ENCODE measurements around the gene TMEM31. TPM values are rescaled to one million over a fixed set of nuclear protein-coding genes. Genes with fewer than 3 reads are reported as not detected.

The TMEM31 gene
- total RNA-seq, 1 donor from 2014 or later = 0.74 TPM

DNA sequence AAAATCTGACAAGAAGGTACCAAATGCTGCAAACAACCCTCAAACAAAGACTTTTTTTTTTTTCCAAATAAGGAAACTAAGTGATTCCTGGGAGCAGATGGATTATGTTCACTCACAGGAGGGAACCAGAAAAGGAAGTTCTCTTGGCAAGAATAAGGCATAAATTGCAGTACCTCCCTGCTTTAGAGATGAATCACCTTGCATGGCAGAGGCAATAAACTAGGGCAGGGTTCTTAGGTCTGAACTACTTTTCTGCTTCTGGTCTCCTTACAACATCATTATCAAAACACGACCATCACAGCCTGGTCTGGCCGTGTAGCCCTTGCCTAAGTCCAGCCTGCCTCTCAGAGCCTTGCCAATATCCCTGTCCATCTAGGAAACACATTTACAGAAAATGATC, 6.3 kb downstream of the TMEM31 start:
- peaks cover 1% of the 10 kb centered on the region for H3K27me3 Mint-ChIP-seq (ENCODE audit: low read depth)

DNA sequence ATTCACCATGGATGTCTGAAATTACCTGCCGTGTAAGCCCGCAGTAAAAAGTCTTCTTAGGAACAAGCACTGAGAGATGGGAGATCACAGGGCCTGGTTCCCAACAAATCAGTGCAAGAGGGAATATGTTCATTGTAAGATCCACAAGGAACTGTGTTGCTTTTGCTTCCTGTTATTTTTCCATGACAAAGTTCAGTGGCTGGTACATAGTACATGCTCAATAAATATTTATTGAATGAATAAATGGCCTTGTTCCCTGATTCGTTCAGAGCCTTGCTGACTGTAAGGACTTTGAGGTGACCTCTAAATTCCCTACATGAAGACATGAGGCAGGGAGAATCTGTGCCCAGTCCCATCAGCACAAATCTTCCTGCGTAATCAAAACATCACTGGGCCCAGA, 7.4 kb downstream of the TMEM31 start:
- Mint-ChIP-seq H3K36me3 (no peaks in the 10 kb centered on the region), H3K27me3 (ENCODE audit: low read depth) (peaks cover 2% of the 10 kb centered on the region), H3K9me3 (peaks cover 4% of the 10 kb centered on the region), H3K27ac (no peak overlapping the region), H3K4me1 (no peaks in the 10 kb centered on the region), H3K4me3 (no peak overlapping the region)
- TF ChIP-seq, protein P1, sequence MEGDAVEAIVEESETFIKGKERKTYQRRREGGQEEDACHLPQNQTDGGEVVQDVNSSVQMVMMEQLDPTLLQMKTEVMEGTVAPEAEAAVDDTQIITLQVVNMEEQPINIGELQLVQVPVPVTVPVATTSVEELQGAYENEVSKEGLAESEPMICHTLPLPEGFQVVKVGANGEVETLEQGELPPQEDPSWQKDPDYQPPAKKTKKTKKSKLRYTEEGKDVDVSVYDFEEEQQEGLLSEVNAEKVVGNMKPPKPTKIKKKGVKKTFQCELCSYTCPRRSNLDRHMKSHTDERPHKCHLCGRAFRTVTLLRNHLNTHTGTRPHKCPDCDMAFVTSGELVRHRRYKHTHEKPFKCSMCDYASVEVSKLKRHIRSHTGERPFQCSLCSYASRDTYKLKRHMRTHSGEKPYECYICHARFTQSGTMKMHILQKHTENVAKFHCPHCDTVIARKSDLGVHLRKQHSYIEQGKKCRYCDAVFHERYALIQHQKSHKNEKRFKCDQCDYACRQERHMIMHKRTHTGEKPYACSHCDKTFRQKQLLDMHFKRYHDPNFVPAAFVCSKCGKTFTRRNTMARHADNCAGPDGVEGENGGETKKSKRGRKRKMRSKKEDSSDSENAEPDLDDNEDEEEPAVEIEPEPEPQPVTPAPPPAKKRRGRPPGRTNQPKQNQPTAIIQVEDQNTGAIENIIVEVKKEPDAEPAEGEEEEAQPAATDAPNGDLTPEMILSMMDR (IDR thresholded peaks at IDR 0.05; ENCODE audit: unreplicated experiment) = no peak
- no peak for DNase-seq (ENCODE audit: low spot score in 2 of 2, unreplicated experiment in 2 of 2)

More for the DNA sequence above, 6.3 kb downstream of the TMEM31 start:
- TF ChIP-seq, protein P1 (IDR thresholded peaks at IDR 0.05; ENCODE audit: unreplicated experiment) = no peak
- Mint-ChIP-seq H3K36me3 (no peaks in the 10 kb centered on the region), H3K4me3 (no peak overlapping the region), H3K27ac (no peak overlapping the region), H3K9me3 (peaks cover 4% of the 10 kb centered on the region), H3K4me1 (no peaks in the 10 kb centered on the region)
- DNase-seq (ENCODE audit: low spot score in 2 of 2, unreplicated experiment in 2 of 2) = no peak

DNA sequence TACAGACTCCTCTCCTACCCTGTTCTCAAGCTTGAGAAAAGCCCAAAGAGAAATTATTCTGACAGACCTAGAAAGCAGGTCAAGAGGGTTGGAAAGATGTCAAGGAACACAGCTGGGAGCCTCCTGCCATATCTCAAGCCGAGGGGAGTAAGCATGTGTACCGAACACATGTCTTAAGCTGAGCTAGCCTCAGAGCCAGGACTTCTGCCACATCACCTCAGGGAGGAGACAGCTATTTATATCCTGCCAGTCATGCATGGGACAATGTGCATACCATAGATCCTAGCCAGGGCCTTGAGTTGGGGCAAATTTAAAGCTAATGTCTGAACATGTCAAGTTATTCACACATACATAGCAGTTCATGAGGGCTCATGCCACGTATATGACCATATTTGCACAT, 11.8 kb downstream of the TMEM31 start:
- Mint-ChIP-seq H3K27ac (no peak overlapping the region), H3K27me3 (ENCODE audit: low read depth) (peaks cover 2% of the 10 kb centered on the region), H3K9me3 (no peaks in the 10 kb centered on the region), H3K4me1 (no peaks in the 10 kb centered on the region), H3K4me3 (no peak overlapping the region), H3K36me3 (no peaks in the 10 kb centered on the region)
- TF ChIP-seq, protein P1 (IDR thresholded peaks at IDR 0.05; ENCODE audit: unreplicated experiment) = no peak
- DNase-seq (ENCODE audit: low spot score in 2 of 2, unreplicated experiment in 2 of 2) = no peak

DNA sequence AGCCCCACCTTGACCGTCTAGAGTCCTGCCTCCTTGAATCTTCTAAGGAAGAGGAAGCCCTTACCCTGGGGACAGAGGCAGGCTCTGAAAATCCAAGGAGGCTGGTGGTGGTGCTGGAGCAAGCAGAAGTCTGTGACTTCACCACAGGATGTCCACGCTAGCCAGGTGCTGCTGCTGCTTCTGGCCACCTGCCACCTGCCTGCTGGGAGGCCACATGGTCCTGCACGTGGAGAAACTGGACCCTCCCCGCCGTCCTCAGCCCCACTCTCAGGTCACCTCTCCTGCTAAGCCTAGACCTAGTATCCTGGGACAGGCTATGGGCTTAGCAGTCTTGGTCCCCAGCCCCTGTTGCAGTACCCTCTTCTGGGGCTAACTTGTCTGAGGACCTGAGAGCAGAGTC, 15.8 kb downstream of the TMEM31 start:
- H3K4me3 Mint-ChIP-seq = no peak overlapping the region
- peaks cover 9% of the 10 kb centered on the region for H3K4me1 Mint-ChIP-seq
- no peak for DNase-seq (ENCODE audit: low spot score in 2 of 2, unreplicated experiment in 2 of 2)
- TF ChIP-seq, protein P1 (IDR thresholded peaks at IDR 0.05; ENCODE audit: unreplicated experiment) = no peak
- no peaks in the 10 kb centered on the region for H3K9me3 Mint-ChIP-seq
- no peaks in the 10 kb centered on the region for H3K36me3 Mint-ChIP-seq
- H3K27me3 Mint-ChIP-seq (ENCODE audit: low read depth) = peaks cover 9% of the 10 kb centered on the region
- no peak overlapping the region for H3K27ac Mint-ChIP-seq

- Mint-ChIP-seq H3K27me3 (ENCODE audit: low read depth) (peaks cover 9% of the 10 kb centered on the region), H3K4me3 (no peak overlapping the region), H3K27ac (no peak overlapping the region)
Observed at GRCh38 chrX:103727115-103727514, 16.4 kb downstream of the TMEM31 start.

More at GRCh38 chrX:103727115-103727514, 16.4 kb downstream of the TMEM31 start:
- TF ChIP-seq, protein P1 (IDR thresholded peaks at IDR 0.05; ENCODE audit: unreplicated experiment) = no peak
- Mint-ChIP-seq H3K9me3 (peaks cover 3% of the 10 kb centered on the region), H3K36me3 (no peaks in the 10 kb centered on the region), H3K4me1 (peaks cover 9% of the 10 kb centered on the region)
- DNase-seq (ENCODE audit: low spot score in 2 of 2, unreplicated experiment in 2 of 2) = no peak
